ENCODE measurements around the gene LLGL1.
A peak's percentile ranks its signal among the peaks of the same experiment; 100 is the strongest.

- TF ChIP-seq, protein P1, sequence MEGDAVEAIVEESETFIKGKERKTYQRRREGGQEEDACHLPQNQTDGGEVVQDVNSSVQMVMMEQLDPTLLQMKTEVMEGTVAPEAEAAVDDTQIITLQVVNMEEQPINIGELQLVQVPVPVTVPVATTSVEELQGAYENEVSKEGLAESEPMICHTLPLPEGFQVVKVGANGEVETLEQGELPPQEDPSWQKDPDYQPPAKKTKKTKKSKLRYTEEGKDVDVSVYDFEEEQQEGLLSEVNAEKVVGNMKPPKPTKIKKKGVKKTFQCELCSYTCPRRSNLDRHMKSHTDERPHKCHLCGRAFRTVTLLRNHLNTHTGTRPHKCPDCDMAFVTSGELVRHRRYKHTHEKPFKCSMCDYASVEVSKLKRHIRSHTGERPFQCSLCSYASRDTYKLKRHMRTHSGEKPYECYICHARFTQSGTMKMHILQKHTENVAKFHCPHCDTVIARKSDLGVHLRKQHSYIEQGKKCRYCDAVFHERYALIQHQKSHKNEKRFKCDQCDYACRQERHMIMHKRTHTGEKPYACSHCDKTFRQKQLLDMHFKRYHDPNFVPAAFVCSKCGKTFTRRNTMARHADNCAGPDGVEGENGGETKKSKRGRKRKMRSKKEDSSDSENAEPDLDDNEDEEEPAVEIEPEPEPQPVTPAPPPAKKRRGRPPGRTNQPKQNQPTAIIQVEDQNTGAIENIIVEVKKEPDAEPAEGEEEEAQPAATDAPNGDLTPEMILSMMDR (IDR thresholded peaks at IDR 0.05): no peak
- TF ChIP-seq POLR2AphosphoS5 (IDR thresholded peaks at IDR 0.05) (no peak), POLR2A (IDR thresholded peaks at IDR 0.05) (peak; percentile 23)
Observed at GRCh38 chr17:18235743-18236256, 10.4 kb downstream of the LLGL1 start.

Data from prostate gland (tissue), 2 donors.